ENCODE data around the gene NPPB. TPM values are rescaled to one million over a fixed set of nuclear protein-coding genes. Genes with fewer than 3 reads are reported as not detected.

The NPPB gene
- total and polyA plus RNA-seq, 9 of the 15 experiments (the other 6 are each of a cell fraction or from before 2014, with no cell fraction given), result not detected

DNA sequence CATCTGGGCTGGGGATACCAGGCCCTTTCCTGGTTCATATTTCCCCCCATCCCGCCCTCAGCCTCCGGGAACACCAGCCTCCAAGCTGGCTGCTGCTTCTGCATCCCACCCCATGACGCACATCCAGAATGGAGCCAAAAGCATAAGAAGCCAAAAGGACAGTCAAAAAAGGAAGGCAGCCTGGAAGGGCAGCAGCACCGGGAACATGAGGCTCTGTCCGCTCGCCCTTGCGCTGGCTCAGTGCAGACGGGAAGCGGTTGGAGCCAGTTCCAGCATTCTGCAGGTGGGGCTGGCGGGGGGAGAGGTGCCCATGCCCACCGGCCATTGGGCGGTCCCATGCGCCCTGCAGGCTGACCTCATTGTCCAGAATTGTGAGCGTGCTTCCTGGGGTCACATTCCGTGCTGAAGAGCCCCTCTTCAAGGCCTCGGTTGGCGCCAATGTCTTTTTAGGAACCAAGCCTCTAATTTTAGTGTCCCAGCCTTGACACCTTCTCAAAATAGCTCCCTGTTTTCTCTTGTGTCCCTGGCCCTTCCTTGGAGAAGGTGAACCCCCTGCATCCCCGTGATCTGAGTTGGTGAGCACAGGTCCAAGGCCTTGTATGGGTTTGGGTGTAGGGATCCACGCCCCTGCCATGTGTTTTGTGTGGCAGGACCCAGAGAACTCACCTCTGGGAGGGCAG is 28.4 kb upstream of the NPPB start (continued):
- TF ChIP-seq, protein P1, sequence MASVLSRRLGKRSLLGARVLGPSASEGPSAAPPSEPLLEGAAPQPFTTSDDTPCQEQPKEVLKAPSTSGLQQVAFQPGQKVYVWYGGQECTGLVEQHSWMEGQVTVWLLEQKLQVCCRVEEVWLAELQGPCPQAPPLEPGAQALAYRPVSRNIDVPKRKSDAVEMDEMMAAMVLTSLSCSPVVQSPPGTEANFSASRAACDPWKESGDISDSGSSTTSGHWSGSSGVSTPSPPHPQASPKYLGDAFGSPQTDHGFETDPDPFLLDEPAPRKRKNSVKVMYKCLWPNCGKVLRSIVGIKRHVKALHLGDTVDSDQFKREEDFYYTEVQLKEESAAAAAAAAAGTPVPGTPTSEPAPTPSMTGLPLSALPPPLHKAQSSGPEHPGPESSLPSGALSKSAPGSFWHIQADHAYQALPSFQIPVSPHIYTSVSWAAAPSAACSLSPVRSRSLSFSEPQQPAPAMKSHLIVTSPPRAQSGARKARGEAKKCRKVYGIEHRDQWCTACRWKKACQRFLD (CRISPR knock-in tag; IDR thresholded peaks at IDR 0.05), result no peak
- TF ChIP-seq ESRRA (IDR thresholded peaks at IDR 0.05; ENCODE audit: borderline replicate concordance, low read depth), result no peak
- TF ChIP-seq HMG20A (CRISPR knock-in tag; conservative IDR thresholded peaks at IDR 0.05), result no peak

DNA sequence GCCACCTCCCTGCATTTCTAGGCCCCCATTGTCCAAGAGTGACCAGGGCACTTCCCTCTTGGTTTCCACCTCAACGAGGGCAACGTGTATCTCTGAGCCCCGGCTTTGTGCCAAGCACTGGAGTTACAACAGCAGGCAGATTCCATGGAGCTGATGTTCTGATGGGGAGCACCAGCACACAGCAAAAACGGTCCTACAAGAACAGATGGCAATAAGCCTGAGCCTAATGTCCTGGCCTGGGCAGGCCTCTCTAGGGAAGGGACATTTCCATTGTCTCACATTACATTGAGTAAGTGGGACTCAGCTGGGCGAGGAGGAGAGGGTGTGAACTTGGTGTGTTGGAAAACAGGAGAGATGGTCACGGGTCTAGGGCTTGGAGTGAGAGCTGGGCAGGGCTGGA is 27.2 kb upstream of the NPPB start:
- POLR2A ChIA-PET, result interaction anchor here (0.6 to 6.1 kb wide), 2 partner anchors 23 to 100 kb away, joined by 3 to 78 read pairs; no protein-coding TSS in a partner anchor
- ATAC-seq, result no peak
- peaks cover 30 to 50% of the 10 kb centered on the region in 2 experiments for H3K4me1 ChIP-seq (replicated peaks in 1 of 2; ENCODE audit: control insufficient read depth in 2 of 2, insufficient read depth in 2 of 2, low read length in 2 of 2)
- WGBS (ENCODE audit: insufficient coverage, low coverage, missing lambda C conversion rate), result 60% methylated on average over 6 of the region's 6 CpGs
- no peak overlapping the region for H3K4me3 ChIP-seq
- intact Hi-C loops (cut with micrococcal nuclease), result loop anchor here (10.0 kb wide), 1 partner anchor 221 kb away; the partner anchor contains the start of gene FBXO6
- H3K79me2 ChIP-seq (ENCODE audit: control insufficient read depth, insufficient read depth, low read length), result no peaks in the 10 kb centered on the region; the same call in 2 of the 3 replicates
- H3K27ac ChIP-seq (ENCODE audit: extremely low read depth, low read depth, low read length), result no peak overlapping the region
- no peak for DNase-seq (ENCODE audit: extremely low read depth in 1 of 4, low spot score in 3 of 4)
- peak overlapping the region in 1 of 2 experiments; percentile 28; a peak in 2 of 4 replicates for H3K9ac ChIP-seq (ENCODE audit: insufficient read depth in 1 of 2, low read depth in 2 of 2, low read length in 2 of 2)
- no TSS peak for BruUV-seq (replicated peaks)
- peak overlapping the region; percentile 55 for H2AFZ ChIP-seq (ENCODE audit: low read depth, low read length)
- no peaks in the 10 kb centered on the region for H3K36me3 ChIP-seq (ENCODE audit: control insufficient read depth, insufficient read depth, low read length)
- H4K20me1 ChIP-seq (replicated peaks; ENCODE audit: control insufficient read depth, insufficient read depth, low read length), result no peaks in the 10 kb centered on the region
- in situ Hi-C loops (cut with MboI), result no loop called here
- H3K27me3 ChIP-seq (ENCODE audit: control insufficient read depth in 2 of 2, insufficient read depth in 2 of 2, low read length in 2 of 2), result no peaks in the 10 kb centered on the region
- peaks cover 3% of the 10 kb centered on the region; the same call in 1 of the 2 replicates for H3K9me3 ChIP-seq (replicated peaks; ENCODE audit: control insufficient read depth, insufficient read depth, low read depth, low read length)
- FAIRE-seq, result no peak
- no peak overlapping the region for H3K4me2 ChIP-seq (ENCODE audit: insufficient read depth, low read length)
- TF ChIP-seq HOXB6 (CRISPR knock-in tag; IDR thresholded peaks at IDR 0.05; ENCODE audit: borderline replicate concordance), result 0 out of 2 replicates have a peak, but pooled peaks have one; percentile 22
- TF ChIP-seq, protein P2, sequence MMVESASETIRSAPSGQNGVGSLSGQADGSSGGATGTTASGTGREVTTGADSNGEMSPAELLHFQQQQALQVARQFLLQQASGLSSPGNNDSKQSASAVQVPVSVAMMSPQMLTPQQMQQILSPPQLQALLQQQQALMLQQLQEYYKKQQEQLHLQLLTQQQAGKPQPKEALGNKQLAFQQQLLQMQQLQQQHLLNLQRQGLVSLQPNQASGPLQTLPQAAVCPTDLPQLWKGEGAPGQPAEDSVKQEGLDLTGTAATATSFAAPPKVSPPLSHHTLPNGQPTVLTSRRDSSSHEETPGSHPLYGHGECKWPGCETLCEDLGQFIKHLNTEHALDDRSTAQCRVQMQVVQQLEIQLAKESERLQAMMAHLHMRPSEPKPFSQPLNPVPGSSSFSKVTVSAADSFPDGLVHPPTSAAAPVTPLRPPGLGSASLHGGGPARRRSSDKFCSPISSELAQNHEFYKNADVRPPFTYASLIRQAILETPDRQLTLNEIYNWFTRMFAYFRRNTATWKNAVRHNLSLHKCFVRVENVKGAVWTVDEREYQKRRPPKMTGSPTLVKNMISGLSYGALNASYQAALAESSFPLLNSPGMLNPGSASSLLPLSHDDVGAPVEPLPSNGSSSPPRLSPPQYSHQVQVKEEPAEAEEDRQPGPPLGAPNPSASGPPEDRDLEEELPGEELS (CRISPR knock-in tag; IDR thresholded peaks at IDR 0.05; ENCODE audit: borderline replicate concordance), result no peak
- CTCF ChIA-PET (ENCODE audit: low intra/inter-chr PET ratio), result no interaction called here
- H3K9me1 ChIP-seq (ENCODE audit: control insufficient read depth, insufficient read depth, low read length), result no peaks in the 10 kb centered on the region

Measured in K562 (cell line).